HG02610 (cell line): ENCODE data around the gene PTPRN2.

Experiments
- ATAC-seq: cut with Tn5 transposase; IDR thresholded peaks from one replicate; pipeline ENCODE4 v1.9.1; 2021; ENCODE audit warnings: mild to moderate bottlenecking, moderate library complexity; ENCODE audit not compliant: unreplicated experiment

PTPRN2 gene

GRCh38 chr7:157840914-157841772 lies 746.5 kb downstream of the PTPRN2 start:
- ATAC-seq, result no peak

DNA sequence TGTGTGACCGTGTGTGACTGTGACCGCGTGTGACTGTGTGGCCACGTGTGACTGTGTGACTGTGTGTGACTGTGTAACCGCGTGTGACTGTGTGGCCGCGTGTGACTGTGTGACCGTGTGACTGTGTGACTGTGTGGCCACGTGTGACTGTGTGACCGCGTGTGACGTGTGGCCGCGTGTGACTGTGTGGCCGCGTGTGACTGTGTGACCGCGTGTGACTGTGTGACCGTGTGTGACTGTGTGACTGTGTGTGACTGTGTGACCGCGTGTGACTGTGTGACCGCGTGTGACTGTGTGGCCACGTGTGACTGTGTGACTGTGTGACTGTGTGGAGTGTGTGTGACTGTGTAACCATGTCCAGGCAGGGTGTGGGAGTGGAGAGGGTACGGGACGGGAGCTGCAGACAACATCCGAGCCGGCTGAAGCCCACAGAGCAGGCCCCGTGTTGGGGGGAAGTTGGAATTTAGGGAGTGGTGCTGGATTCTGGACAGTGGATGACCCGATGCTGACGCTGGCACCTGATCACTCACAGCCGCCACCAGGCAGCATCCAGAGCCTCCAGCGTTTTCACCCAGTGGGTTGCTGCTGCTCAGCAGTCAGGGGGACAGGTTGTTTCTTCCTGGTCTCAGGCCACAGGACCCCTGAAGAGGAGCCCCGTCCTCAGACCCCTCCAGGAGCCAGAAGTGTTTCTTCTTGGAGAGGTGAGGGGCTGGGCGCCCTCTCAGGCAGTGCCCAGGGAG lies 747.3 kb downstream of the PTPRN2 start:
- ATAC-seq, result no peak

GRCh38 chr7:157839672-157840167 lies 747.9 kb downstream of the PTPRN2 start:
- ATAC-seq, result no peak

- no peak for ATAC-seq
Observed at GRCh38 chr7:157839226-157839625, 748.4 kb downstream of the PTPRN2 start.

GRCh38 chr7:157837561-157837960 lies 750.1 kb downstream of the PTPRN2 start:
- ATAC-seq, result no peak

DNA sequence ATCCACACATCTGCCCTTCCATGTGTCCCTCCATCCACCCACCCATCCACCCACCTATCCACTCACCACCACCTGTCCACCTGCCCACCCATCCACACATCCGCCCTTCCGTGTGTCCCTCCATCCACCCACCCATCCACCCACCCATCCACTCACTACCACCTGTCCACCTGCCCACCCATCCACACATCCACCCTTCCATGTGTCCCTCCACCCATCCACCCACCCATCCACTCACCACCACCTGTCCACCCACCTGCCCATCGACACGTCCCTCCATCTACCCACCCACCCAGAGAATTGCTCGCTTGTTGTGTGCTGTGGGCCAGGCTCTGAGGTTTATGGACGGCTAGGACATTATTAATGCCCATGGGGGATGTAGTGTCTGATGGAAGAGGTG lies 750.6 kb downstream of the PTPRN2 start:
- no peak for ATAC-seq

DNA sequence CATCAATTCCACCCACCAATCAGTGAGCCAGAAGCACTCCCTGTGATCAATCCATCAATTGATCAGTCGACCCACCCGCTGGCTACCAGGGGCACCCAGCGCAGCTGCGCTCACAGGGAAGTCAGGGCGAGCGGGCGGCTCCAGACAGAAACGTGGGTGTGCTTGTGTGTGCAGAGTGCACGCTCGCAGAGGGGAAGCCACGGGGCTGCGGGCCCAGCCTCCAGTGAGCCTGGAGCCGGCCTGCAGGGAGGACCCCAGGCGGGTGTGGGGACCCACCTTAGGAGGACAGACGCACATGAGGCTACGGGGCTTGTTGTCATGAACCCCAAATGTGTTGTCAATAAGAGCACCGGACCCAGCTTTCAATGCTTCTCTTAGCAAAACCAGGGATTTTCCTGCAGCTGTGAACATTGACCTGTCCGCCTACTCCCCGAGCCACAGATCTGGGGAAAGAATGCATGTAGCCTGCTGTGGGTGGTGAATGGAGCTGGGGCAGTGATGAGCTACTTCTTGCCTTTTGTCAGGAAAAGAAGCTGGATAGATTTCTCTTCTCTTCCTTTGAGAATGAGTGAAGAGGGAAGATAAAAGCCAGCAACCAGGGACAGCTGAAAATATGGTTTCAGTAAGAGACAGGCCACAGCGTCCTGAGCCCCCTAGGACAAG lies 753.0 kb downstream of the PTPRN2 start:
- ATAC-seq, result no peak

DNA sequence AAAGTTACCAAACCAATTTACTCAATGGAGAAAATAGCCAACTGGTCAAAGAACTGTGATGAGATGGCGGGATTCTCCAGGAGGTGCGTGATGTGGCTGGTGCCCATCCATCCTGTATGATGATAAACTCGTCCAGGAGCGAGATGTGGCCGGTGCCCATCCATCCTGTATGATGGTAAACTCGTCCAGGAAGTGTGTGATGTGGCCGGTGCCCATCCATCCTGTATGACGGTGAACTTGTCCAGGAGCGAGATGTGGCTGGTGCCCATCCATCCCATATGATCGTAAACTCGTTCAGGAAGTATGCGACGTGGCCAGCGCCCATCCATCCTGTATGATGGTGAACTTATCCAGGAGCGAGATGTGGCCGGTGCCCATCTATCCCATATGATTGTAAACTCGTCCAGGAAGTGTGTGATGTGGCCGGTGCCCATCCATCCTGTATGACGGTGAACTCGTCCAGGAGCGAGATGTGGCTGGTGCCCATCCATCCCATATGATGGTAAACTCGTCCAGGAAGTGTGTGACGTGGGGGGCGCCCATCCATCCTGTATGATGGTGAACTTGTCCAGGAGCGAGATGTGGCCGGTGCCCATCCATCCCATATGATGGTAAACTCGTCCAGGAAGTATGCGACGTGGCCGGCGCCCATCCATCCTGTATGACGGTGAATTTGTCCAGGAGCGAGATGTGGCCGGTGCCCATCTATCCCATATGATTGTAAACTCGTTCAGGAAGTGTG lies 754.6 kb downstream of the PTPRN2 start:
- no peak for ATAC-seq

DNA sequence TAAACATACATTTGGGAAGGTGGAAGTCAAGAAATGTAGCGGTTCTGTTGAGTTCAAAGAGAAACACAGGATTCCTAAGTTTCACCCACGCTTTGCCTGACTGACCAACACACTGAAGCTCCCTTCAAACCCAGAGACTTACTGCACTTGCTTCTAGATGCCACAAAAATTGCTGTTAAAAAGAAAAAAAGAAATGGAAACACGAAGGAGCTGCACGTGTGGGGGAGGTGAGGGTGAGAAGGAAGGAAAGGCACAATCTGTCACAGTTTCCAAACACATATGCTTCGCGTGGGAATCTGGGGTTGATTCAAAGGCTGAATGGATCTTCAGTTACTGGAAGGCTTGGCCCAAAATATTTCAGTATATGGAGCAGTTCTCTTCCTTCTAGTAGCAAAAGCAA lies 755.2 kb downstream of the PTPRN2 start:
- ATAC-seq, result no peak

- no peak for ATAC-seq
Observed at GRCh38 chr7:157832006-157832405, 755.6 kb downstream of the PTPRN2 start.

GRCh38 chr7:157831143-157831905 lies 756.3 kb downstream of the PTPRN2 start:
- no peak for ATAC-seq

- ATAC-seq, result no peak
Observed at GRCh38 chr7:157830331-157830730, 757.3 kb downstream of the PTPRN2 start.

- no peak for ATAC-seq
Observed at GRCh38 chr7:157829491-157829890, 758.1 kb downstream of the PTPRN2 start.

GRCh38 chr7:157828881-157829280 lies 758.7 kb downstream of the PTPRN2 start:
- ATAC-seq, result no peak

- ATAC-seq, result no peak
Observed at GRCh38 chr7:157828190-157828589, 759.4 kb downstream of the PTPRN2 start.

- ATAC-seq, result no peak
Observed at GRCh38 chr7:157827863-157828160, 759.8 kb downstream of the PTPRN2 start.

DNA sequence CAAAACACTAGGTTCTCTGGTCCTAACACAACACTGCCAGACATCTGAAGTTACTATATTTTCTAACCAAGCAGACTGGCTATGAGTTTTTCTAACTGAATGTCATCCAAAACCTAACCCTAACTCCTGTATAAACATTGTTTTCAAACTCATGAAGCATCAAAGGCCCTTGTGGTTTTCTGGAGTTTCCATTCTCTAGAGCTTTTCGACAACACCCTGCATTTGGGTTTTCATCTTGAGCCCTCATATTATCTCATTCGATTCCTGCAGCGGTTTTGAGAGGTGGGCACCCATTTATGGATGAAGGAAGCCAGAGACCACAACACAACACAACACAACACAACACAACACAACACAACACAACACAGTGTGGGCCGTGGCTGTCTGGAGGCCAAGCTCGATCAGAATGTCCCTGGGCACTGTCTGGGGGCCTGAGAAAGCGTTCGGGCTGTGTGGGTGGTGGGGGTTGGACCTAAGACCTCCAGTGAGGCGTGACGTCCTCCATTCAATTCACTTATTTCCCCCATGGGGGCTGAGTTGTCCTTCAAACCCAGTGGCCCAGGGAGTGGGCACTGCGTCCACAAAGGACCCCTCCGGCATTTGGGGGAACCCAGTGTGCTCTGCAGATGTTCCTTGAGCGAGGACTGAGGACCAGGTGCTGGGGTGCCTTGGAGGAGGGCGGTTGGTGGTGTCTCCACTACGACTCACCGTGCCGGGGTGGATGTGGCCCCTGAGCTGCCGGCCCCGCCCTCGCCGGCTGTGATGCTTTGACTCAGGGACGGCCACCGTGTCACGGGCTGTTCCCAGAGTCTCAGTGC lies 760.4 kb downstream of the PTPRN2 start:
- ATAC-seq, result no peak

- no peak for ATAC-seq
Observed at GRCh38 chr7:157826566-157826965, 761.1 kb downstream of the PTPRN2 start.

GRCh38 chr7:157825325-157825724 lies 762.3 kb downstream of the PTPRN2 start:
- ATAC-seq, result no peak

- ATAC-seq, result no peak
Observed at GRCh38 chr7:157824819-157825121, 762.9 kb downstream of the PTPRN2 start.
